Fibroblast of lung (primary cell): ENCODE measurements around the gene ZER1. TPM values are rescaled to one million over a fixed set of nuclear protein-coding genes. Genes with fewer than 3 reads are reported as not detected.

ENCODE experiments used
- DNase-seq, 2 donors: peaks; one replicate each; pipeline versions ENCODE4 v3.0.0 to v3.0.0-alpha.2; 2010; ENCODE audit warnings: low read depth in 2 of 2
- H2AFZ ChIP-seq: 2 replicates; pipeline ENCODE4 v1.5.1; 2012; ENCODE audit warnings: low read length, control low read depth, inconsistent platforms
- H3K27ac ChIP-seq: 2 replicates; pipeline ENCODE4 v1.5.1; 2011; ENCODE audit warnings: low read length, control low read depth; ENCODE audit not compliant: insufficient read depth
- H3K27me3 ChIP-seq: 2 replicates; pipeline ENCODE4 v1.5.1; 2011; ENCODE audit warnings: mild to moderate bottlenecking, low read length; ENCODE audit not compliant: control insufficient read depth, insufficient read depth
- H3K36me3 ChIP-seq: 2 replicates; pipeline ENCODE4 v1.5.1; 2011; ENCODE audit warnings: low read length; ENCODE audit not compliant: control insufficient read depth, insufficient read depth
- H3K4me1 ChIP-seq: 2 replicates; pipeline ENCODE4 v1.5.1; 2011; ENCODE audit warnings: low read length; ENCODE audit not compliant: control insufficient read depth, insufficient read depth; ENCODE audit errors: extremely low read depth
- H3K4me2 ChIP-seq: 2 replicates; pipeline ENCODE4 v1.5.1; 2011; ENCODE audit warnings: low read length, control low read depth; ENCODE audit not compliant: insufficient read depth; ENCODE audit errors: extremely low read depth
- H3K4me3 ChIP-seq, 4 experiments: fragments of 200-600 bp in 1 of 4; sonication (generic) in 1 of 4; replicated peaks in 1 of 4; 2 replicates each; pipeline ENCODE4 v1.5.1; 2011 to 2016; ENCODE audit warnings: low read length in 4 of 4, low read depth in 3 of 4, mild to moderate bottlenecking in 3 of 4, control low read depth in 2 of 4, inconsistent platforms in 1 of 4, mixed read lengths in 1 of 4; ENCODE audit not compliant: insufficient read depth in 1 of 4; ENCODE audit errors: control extremely low read depth in 1 of 4
- H3K79me2 ChIP-seq: 2 replicates; pipeline ENCODE4 v1.5.1; 2012; ENCODE audit warnings: mild to moderate bottlenecking, low read length, inconsistent platforms; ENCODE audit not compliant: control insufficient read depth, insufficient read depth
- H3K9ac ChIP-seq: 2 replicates; pipeline ENCODE4 v1.5.1; 2011; ENCODE audit warnings: mild to moderate bottlenecking, low read length, control low read depth; ENCODE audit not compliant: insufficient read depth
- H3K9me3 ChIP-seq: 2 replicates; pipeline ENCODE4 v1.5.1; 2012; ENCODE audit warnings: low read depth, low read length; ENCODE audit not compliant: control insufficient read depth, insufficient read depth
- H4K20me1 ChIP-seq: 2 replicates; pipeline ENCODE4 v1.5.1; 2011; ENCODE audit warnings: low read length; ENCODE audit not compliant: control insufficient read depth, insufficient read depth; ENCODE audit errors: extremely low read depth
- EZH2 ChIP-seq: IDR thresholded peaks from 2 replicates; pipeline ENCODE4 v1.5.1; 2012; ENCODE audit warnings: low read length, control low read depth, mild to moderate bottlenecking; ENCODE audit errors: missing control alignments
- polyA plus RNA-seq, 2 donors: library from polyadenylated mRNA; depleted of rRNA in 1 of 2; stranded (reverse) in 1 of 2; unstranded in 1 of 2; fragments of >200 nt; gene quantifications; 2 replicates each; pipeline ENCODE4 v1.2.1, GENCODE V29; 2011 to 2012; ENCODE audit warnings: missing spikeins in 1 of 2
- total RNA-seq: library from RNA; depleted of rRNA; stranded (reverse); fragments of >200 nt; gene quantifications from 2 replicates; pipeline ENCODE4 v1.2.1, GENCODE V29; 2014
- TF ChIP-seq, protein P1 (sequence below), 2 donors: IDR thresholded peaks in 1 of 2; conservative IDR thresholded peaks in 1 of 2; 1 replicate in 1 of 2; 2 replicates in 1 of 2; pipeline ENCODE4 v1.5.1; 2011 to 2012; ENCODE audit warnings: low read length in 2 of 2, control low read depth in 1 of 2, inconsistent platforms in 1 of 2, low read depth in 1 of 2, mild to moderate bottlenecking in 1 of 2

The ZER1 gene
- total and polyA plus RNA-seq, 2 donors (not counting 1 experiment from before 2014, with no cell fraction given), result 21.5 to 26.3 TPM

DNA sequence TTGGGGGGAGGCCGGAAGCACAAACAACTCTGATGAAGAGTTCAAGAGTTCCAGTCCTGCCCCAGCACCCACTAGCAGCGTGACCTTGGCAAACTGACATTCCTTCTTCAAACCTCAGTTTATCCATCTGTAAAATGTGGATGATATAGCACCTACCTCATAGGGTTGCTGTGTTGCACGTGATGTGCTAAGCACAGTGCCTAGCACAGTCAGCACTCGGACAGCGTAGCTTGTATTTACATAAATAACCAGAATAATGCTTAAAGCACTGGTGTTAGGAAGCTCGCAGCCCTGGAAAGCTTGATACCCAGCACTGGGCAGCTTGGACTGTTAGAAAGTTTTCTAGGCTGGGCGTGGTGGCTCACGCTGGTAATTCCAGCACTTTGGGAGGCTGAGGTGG is 64.3 kb downstream of the ZER1 start:
- no peak overlapping the region for H3K4me3 ChIP-seq
- no peaks in the 10 kb centered on the region for H4K20me1 ChIP-seq
- no peak for DNase-seq
- H2AFZ ChIP-seq, result no peak overlapping the region
- no peaks in the 10 kb centered on the region for H3K4me1 ChIP-seq
- H3K79me2 ChIP-seq, result no peaks in the 10 kb centered on the region
- H3K27ac ChIP-seq, result no peak overlapping the region
- no peaks in the 10 kb centered on the region for H3K36me3 ChIP-seq
- no peaks in the 10 kb centered on the region for H3K9me3 ChIP-seq
- no peaks in the 10 kb centered on the region for H3K27me3 ChIP-seq
- H3K9ac ChIP-seq, result no peak overlapping the region
- H3K4me2 ChIP-seq, result no peak overlapping the region
- TF ChIP-seq EZH2, result no peak
- TF ChIP-seq, protein P1, sequence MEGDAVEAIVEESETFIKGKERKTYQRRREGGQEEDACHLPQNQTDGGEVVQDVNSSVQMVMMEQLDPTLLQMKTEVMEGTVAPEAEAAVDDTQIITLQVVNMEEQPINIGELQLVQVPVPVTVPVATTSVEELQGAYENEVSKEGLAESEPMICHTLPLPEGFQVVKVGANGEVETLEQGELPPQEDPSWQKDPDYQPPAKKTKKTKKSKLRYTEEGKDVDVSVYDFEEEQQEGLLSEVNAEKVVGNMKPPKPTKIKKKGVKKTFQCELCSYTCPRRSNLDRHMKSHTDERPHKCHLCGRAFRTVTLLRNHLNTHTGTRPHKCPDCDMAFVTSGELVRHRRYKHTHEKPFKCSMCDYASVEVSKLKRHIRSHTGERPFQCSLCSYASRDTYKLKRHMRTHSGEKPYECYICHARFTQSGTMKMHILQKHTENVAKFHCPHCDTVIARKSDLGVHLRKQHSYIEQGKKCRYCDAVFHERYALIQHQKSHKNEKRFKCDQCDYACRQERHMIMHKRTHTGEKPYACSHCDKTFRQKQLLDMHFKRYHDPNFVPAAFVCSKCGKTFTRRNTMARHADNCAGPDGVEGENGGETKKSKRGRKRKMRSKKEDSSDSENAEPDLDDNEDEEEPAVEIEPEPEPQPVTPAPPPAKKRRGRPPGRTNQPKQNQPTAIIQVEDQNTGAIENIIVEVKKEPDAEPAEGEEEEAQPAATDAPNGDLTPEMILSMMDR (conservative IDR thresholded peaks at IDR 0.05 in 1 of 2, IDR thresholded peaks at IDR 0.05 in 1 of 2; ENCODE audit: low read depth in 1 of 2, low read length in 2 of 2), result no peak

DNA sequence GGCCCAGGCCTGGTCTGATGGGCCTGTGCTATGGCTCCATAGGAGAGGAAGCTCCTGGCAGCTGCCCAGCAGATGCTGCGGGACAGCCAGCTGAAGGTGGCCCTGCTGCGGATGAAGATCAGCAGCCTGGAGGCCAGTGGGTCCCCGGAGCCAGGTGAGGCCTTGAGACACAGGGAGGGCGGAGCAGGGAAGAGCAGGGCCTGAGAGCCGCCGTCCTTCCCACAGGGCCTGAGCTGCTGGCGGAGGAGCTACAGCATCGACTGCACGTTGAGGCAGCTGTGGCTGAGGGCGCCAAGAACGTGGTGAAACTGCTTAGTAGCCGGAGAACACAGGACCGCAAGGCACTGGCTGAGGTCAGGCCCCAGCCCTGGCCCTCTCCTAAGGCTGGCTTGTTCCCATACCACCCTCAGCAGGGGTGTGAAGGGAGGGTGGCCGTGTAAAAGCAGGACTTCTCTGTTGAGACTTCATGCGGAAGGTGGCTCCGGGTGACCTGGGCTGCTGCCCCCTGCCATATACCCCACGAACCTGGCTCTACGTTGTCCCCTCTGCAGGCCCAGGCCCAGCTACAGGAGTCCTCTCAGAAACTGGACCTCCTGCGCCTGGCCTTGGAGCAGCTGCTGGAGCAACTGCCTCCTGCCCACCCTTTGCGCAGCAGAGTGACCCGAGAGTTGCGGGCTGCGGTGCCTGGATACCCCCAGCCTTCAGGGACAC is 64.9 kb downstream of the ZER1 start:
- no peak overlapping the region for H3K27ac ChIP-seq
- no peak for TF ChIP-seq EZH2
- TF ChIP-seq, protein P1 (conservative IDR thresholded peaks at IDR 0.05 in 1 of 2, IDR thresholded peaks at IDR 0.05 in 1 of 2; ENCODE audit: low read depth in 1 of 2, low read length in 2 of 2), result no peak
- DNase-seq, result no peak

DNA sequence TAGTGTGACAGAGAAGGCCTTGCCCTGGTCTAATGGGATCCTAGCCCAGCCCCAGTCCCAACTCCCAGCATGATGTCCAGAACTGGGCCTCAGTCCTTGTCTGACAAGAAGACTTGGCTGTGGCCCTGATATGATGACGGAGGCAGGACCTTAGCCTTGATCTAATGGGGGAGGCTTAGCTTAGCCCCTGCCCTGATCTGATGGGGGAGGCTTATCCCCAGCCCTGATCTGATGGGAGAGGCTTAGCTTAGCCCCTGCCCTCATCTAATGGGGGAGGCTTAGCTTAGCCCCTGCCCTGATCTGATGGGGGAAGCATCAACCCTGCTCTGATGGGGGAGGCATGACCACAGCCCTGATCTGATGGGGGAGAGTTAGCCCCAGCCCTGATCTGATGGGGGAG is 65.7 kb downstream of the ZER1 start:
- DNase-seq, result no peak
- TF ChIP-seq, protein P1 (conservative IDR thresholded peaks at IDR 0.05 in 1 of 2, IDR thresholded peaks at IDR 0.05 in 1 of 2; ENCODE audit: low read depth in 1 of 2, low read length in 2 of 2), result no peak
- TF ChIP-seq EZH2, result no peak
- Histone ChIP-seq H3K27ac (no peak overlapping the region), H4K20me1 (no peaks in the 10 kb centered on the region), H3K9me3 (no peaks in the 10 kb centered on the region), H3K4me2 (no peak overlapping the region), H3K4me1 (peaks cover 4% of the 10 kb centered on the region), H3K4me3 (no peak overlapping the region), H3K9ac (no peak overlapping the region), H3K36me3 (no peaks in the 10 kb centered on the region), H3K79me2 (no peaks in the 10 kb centered on the region), H2AFZ (no peak overlapping the region), H3K27me3 (no peaks in the 10 kb centered on the region)

More for the DNA sequence above, 64.9 kb downstream of the ZER1 start:
- no peaks in the 10 kb centered on the region for H3K27me3 ChIP-seq
- no peak overlapping the region for H2AFZ ChIP-seq
- no peak overlapping the region for H3K4me2 ChIP-seq
- no peaks in the 10 kb centered on the region for H3K36me3 ChIP-seq
- no peak overlapping the region for H3K4me3 ChIP-seq
- no peaks in the 10 kb centered on the region for H3K9me3 ChIP-seq
- no peaks in the 10 kb centered on the region for H3K79me2 ChIP-seq
- no peak overlapping the region for H3K9ac ChIP-seq
- no peaks in the 10 kb centered on the region for H4K20me1 ChIP-seq
- no peaks in the 10 kb centered on the region for H3K4me1 ChIP-seq
